ENCODE results near the gene TBCD. TPM values are rescaled to one million over a fixed set of nuclear protein-coding genes. Genes with fewer than 3 reads are reported as not detected.

TBCD gene
- total and polyA plus RNA-seq, 9 of the 15 experiments (the other 6 are each of a cell fraction or from before 2014, with no cell fraction given) = 8.9 to 98.5 (median 28.0) TPM

GRCh38 chr17:82924812-82925211, 172.9 kb downstream of the TBCD start:
- FAIRE-seq (no peak), ATAC-seq (no peak), DNase-seq (ENCODE audit: extremely low read depth in 1 of 4, low spot score in 3 of 4) (no peak)
- Histone ChIP-seq H3K9me1 (ENCODE audit: control insufficient read depth, insufficient read depth, low read length) (no peaks in the 10 kb centered on the region), H3K27ac (ENCODE audit: extremely low read depth, low read depth, low read length) (no peak overlapping the region), H3K9me3 (replicated peaks; ENCODE audit: control insufficient read depth, insufficient read depth, low read depth, low read length) (no peaks in the 10 kb centered on the region), H2AFZ (ENCODE audit: low read depth, low read length) (no peak overlapping the region), H4K20me1 (replicated peaks; ENCODE audit: control insufficient read depth, insufficient read depth, low read length) (no peaks in the 10 kb centered on the region), H3K4me3 (no peak overlapping the region), H3K27me3 (ENCODE audit: control insufficient read depth in 2 of 2, insufficient read depth in 2 of 2, low read length in 2 of 2) (no peaks in the 10 kb centered on the region), H3K9ac (ENCODE audit: insufficient read depth in 1 of 2, low read depth in 2 of 2, low read length in 2 of 2) (peak overlapping the region in 1 of 2 experiments; percentile 35; a peak in 1 of 4 replicates), H3K4me1 (replicated peaks in 1 of 2; ENCODE audit: control insufficient read depth in 2 of 2, insufficient read depth in 2 of 2, low read length in 2 of 2) (peaks cover 0 to 7% of the 10 kb centered on the region in 2 experiments; a peak in 1 of 5 replicates), H3K4me2 (ENCODE audit: insufficient read depth, low read length) (no peak overlapping the region), H3K79me2 (ENCODE audit: control insufficient read depth, insufficient read depth, low read length) (no peaks in the 10 kb centered on the region), H3K36me3 (ENCODE audit: control insufficient read depth, insufficient read depth, low read length) (peaks cover 69% of the 10 kb centered on the region; the same call in 1 of the 3 replicates)
- POLR2A ChIA-PET = no interaction called here
- CTCF ChIA-PET (ENCODE audit: low intra/inter-chr PET ratio) = interaction anchor here (1.1 kb wide), 1 partner anchor 280 kb away, joined by 4 read pairs; no protein-coding TSS in a partner anchor
- WGBS (ENCODE audit: insufficient coverage, low coverage, missing lambda C conversion rate) = 90% methylated on average over 14 of the region's 19 CpGs
- BruUV-seq (replicated peaks) = no TSS peak
- TF ChIP-seq, protein P1, sequence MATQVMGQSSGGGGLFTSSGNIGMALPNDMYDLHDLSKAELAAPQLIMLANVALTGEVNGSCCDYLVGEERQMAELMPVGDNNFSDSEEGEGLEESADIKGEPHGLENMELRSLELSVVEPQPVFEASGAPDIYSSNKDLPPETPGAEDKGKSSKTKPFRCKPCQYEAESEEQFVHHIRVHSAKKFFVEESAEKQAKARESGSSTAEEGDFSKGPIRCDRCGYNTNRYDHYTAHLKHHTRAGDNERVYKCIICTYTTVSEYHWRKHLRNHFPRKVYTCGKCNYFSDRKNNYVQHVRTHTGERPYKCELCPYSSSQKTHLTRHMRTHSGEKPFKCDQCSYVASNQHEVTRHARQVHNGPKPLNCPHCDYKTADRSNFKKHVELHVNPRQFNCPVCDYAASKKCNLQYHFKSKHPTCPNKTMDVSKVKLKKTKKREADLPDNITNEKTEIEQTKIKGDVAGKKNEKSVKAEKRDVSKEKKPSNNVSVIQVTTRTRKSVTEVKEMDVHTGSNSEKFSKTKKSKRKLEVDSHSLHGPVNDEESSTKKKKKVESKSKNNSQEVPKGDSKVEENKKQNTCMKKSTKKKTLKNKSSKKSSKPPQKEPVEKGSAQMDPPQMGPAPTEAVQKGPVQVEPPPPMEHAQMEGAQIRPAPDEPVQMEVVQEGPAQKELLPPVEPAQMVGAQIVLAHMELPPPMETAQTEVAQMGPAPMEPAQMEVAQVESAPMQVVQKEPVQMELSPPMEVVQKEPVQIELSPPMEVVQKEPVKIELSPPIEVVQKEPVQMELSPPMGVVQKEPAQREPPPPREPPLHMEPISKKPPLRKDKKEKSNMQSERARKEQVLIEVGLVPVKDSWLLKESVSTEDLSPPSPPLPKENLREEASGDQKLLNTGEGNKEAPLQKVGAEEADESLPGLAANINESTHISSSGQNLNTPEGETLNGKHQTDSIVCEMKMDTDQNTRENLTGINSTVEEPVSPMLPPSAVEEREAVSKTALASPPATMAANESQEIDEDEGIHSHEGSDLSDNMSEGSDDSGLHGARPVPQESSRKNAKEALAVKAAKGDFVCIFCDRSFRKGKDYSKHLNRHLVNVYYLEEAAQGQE (IDR thresholded peaks at IDR 0.05; ENCODE audit: borderline replicate concordance) = peak; percentile 9; the same call in 1 of the 2 replicates
- TF ChIP-seq, protein P1 (CRISPR knock-in tag; IDR thresholded peaks at IDR 0.05; ENCODE audit: low read depth) = no peak
- TF ChIP-seq, protein P2, sequence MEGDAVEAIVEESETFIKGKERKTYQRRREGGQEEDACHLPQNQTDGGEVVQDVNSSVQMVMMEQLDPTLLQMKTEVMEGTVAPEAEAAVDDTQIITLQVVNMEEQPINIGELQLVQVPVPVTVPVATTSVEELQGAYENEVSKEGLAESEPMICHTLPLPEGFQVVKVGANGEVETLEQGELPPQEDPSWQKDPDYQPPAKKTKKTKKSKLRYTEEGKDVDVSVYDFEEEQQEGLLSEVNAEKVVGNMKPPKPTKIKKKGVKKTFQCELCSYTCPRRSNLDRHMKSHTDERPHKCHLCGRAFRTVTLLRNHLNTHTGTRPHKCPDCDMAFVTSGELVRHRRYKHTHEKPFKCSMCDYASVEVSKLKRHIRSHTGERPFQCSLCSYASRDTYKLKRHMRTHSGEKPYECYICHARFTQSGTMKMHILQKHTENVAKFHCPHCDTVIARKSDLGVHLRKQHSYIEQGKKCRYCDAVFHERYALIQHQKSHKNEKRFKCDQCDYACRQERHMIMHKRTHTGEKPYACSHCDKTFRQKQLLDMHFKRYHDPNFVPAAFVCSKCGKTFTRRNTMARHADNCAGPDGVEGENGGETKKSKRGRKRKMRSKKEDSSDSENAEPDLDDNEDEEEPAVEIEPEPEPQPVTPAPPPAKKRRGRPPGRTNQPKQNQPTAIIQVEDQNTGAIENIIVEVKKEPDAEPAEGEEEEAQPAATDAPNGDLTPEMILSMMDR (IDR thresholded peaks at IDR 0.05 in 2 of 3, conservative IDR thresholded peaks at IDR 0.05 in 1 of 3; ENCODE audit: insufficient read depth in 2 of 3, low read depth in 1 of 3, low read length in 3 of 3) = 0 out of 6 replicates have a peak, but pooled peaks of 1 of the 3 experiments have one; percentile 5
- TF ChIP-seq MLX (CRISPR knock-in tag; conservative IDR thresholded peaks at IDR 0.05) = no peak
- intact Hi-C loops (cut with micrococcal nuclease) (no loop called here), in situ Hi-C loops (cut with MboI) (no loop called here)
